GM18873 (cell line): ENCODE data around the gene RASGRP2.

Experiments used
- ATAC-seq: cut with Tn5 transposase; IDR thresholded peaks from one replicate; pipeline ENCODE4 v1.9.1; 2021; ENCODE audit warnings: mild to moderate bottlenecking, moderate library complexity, moderate number of reproducible peaks; ENCODE audit not compliant: unreplicated experiment, low FRiP score

Gene RASGRP2

DNA sequence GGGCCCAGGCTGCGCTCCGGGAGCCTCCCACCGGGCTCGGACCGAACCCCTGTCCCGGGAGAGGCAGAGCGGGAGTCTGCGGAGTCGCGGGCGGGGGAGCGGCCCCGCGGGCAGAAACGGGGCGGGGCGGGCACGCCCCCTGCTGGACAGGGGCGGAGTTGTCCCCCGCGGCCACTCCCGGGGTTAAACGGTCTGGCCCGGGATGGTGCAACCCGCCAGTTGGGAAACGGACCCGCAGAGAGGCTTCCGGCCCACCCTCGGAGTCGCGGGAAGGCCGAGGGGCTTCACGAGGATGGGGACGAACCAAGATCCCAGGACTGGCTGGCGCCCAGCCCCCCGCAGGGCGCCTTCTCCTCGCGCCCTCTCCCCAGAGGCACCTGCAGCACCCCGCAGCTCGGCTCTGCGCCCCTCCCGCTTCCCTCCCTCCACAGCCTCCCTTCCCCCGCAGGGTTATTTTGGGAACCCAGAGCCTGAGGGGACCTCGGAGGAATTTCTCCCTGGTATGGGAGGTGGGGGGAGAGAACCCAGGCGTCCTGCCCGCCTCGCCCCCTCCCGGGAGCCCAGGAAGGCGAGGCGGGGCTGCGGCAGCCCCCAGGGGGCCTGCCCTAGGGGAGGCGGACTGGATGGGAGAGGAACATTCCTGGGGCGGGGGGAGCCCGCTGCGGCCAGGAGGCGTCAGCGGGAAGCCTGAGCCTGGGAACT is 902 bp downstream of the RASGRP2 start:
- no peak for ATAC-seq

DNA sequence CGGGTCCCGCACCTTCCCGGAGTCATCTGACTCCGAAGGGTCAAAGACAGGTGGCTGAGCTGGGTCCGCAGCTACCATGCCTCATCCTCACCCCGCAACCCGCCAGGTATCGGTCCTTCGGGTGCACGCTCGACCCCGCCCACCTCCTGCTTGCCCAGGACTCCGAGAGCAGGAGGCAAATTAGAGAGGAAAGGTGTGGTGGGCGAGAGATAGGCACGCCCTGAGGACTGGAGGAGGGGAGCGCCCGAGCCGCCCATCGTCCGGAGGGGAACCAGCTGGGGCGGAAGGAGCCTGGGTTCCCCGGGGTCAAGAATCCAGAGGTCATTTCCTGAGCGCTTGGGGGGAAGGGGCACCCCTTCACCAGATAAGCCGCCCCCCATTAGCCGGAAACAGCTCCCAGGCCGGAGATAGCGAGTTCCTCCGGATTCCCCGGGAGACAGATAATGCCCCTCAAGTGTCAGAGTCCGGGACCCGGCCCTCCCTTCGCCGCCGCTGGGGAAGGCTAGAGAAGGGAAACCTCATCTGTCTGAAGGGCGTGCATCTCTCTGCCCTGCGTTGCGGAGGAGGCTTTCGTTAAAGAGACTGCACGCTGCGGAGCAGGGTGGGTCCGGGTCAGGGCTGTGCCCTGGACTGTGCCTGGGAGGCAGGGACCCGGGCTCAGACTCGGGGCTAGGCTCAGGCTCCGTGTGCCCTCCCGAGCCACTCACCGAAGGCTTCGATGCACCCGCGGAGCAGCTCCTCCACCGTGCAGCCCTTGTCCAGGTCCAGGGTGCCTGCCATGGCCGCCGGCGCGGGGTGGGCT is 1.7 kb downstream of the RASGRP2 start:
- ATAC-seq, result no peak

DNA sequence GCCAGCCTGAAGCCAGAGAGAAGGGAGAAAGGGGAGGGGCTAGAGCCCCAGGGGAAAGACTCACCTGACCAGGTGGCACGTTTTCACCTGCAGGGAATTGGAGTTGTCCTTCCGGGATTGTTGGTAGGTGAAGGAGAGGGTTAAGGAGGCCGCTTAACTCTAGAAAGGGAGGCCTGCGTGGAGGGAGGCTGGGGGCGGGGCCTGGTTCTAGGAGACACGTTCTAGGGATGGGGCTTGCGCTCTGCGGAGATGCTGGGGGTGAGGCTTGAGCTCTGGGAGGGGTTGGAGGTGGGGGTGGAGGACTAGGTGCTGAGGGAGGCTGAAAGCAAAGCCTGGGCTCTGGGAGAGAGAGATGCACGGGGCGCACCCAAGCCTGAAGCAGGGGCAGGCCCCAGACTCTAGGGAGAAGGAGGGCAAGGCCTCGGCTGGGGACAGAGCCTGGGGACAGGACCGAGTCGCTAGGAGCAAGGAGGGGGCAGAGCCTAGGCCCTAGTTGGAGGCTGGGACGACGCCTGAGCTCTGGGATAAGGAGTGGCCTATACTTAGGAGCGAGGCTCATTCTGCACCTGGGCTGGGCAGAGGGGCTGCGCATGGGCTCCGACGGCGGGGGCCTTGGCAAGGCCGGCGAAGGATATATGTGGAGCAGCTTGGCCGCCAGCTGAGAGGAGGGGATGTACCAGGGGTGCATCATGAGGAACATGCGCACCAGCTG is 2.4 kb downstream of the RASGRP2 start:
- ATAC-seq, result no peak

DNA sequence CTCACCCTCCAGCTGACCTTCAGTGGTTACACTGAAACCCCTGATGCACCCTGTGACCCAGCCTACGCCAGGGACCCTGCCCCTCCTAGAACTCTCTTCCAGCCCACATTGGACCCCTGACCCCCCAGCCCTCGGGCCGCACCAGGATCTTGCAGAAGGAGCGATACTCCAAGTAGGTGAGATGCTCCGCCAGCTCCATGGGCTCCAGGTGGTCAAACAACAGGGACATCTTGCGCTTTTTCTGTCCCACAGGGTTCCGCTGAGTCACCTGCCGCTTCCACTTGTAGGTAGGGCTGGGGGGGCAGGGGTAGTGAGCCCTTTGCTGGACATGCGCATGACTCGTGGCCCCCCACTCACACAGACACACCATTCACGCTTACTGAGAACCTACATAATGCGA is 4.1 kb downstream of the RASGRP2 start:
- ATAC-seq, result no peak

DNA sequence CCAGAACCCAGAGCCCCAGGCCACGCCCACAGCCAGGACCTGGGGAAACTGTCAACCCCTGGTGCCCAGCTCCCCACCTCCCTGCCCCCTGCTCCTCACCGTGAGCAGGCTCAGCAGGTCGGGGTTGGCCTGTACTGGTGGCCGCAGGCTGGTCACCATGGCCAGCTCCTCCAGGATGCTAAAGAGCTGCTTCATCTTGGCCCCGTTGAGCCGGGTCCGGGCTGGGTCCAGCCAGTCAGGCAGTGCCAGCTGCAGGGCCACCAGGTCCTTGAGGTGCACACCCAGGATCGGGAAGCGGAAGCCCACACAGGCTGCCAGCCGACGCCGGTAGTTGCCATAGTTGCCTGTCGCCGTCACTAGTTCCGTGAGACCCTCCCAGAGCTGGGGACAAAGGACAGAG is 7.3 kb downstream of the RASGRP2 start:
- no peak for ATAC-seq

DNA sequence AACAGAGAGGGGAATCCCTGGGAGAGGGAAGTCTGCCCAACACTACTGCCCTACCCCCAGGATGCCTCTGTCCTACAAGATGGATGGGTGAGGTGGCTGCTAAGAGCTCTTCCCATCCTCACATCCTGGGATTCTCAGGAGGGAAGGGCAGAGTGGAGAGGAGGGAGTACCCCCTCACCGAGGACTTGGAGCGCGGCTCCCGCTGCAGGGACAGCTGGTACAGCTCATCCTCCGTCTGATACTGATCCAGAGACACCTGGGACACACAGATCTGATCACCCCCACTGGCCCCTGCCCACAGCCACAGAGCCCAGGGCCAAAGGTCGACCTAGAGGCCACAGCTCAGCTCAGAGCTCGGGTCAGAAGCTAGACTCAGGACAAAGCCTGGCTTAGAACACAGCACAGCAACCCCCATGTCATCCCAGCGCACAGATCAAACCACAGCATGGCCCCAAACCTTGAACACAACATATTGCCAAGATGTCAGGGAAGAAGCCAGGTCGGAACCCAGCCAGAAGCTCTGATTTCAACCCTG is 8.2 kb downstream of the RASGRP2 start:
- no peak for ATAC-seq

DNA sequence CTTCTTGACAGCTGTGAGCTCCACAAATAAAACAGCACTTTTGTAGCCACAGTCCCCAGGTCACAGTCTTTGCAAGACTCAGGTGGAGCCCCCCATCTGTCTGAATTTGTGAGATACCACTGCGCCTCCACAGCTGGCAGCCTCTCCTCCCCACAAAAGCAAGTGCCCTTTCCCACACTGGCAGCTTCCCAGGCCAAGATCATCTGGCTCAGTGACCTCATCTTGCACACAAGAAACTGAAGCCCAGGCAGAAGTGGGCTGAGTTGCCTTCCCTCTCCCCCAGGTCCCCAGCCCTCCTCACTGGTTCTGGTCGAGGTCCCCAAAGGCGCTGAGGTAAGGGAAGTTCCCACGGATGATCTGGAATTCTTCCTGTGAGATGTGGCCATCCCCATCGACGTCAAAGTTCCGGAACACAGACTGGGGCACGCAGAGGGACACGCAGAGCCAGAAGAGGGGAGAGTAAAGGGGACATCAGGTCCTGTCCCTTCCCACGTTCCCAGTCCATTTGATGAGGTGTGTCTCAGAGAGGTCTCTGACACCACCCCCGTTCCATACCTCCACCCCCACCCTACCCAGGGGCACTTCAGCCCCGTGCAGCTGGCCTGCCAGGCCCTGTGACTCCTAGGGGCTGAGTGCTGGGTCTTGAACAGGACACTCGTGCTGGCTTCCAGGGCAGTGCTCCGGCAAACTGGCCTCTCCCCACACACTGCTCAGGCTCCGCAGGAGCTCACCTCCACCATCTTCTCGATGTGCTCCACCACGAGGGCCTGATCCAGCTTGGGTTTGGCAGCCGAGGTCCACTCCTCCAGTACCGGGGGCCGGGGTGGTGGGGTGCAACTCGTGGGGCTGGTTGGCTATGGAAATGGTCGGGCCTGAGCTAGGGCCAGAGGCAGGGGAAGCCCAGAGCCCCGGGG is 8.9 kb downstream of the RASGRP2 start:
- ATAC-seq, result no peak

DNA sequence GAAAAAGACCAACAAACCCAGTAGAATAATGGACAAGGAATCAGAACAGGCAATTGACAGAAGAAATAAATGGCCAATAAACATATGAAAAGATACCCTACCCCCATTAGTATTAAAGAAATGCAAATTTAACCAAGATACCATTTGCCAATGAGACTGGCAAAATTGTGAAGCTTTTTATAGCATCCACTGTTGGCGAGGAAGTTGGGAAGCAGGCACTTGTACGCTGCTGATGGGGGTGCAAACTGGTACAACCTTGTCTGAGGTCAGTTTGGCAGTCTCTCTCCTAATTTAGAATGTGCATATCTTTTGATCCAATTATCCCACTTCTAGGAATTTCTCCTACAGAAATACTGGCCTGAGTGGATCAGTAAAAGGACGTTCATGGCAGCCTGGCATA is 12.3 kb downstream of the RASGRP2 start:
- no peak for ATAC-seq

DNA sequence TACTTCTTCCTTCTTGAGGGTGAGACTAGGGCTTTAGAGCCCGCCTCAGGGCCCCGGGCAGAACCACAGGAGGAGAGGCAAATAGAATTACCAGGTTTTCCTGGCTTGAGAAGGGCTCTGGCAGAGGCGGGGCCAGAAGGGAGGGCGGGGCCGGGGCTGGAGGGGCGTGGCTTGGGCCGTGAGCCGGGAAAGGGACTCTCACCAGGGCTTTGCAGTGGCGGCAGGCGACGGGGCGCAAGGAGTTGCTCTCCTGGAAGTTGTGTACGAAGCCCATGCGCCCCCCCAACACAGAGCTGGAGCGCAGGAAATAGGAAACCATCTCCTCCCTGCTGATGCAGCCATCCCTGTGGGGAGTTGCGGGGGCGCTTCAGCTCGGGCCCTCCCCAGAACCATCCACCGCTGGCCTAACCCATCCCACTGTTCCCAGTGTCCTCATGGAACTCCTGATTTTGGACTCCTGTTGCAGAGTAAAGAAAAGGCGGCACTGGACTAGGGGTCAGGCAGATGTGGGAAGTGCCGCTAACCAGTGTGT is 14.0 kb downstream of the RASGRP2 start:
- ATAC-seq, result no peak

DNA sequence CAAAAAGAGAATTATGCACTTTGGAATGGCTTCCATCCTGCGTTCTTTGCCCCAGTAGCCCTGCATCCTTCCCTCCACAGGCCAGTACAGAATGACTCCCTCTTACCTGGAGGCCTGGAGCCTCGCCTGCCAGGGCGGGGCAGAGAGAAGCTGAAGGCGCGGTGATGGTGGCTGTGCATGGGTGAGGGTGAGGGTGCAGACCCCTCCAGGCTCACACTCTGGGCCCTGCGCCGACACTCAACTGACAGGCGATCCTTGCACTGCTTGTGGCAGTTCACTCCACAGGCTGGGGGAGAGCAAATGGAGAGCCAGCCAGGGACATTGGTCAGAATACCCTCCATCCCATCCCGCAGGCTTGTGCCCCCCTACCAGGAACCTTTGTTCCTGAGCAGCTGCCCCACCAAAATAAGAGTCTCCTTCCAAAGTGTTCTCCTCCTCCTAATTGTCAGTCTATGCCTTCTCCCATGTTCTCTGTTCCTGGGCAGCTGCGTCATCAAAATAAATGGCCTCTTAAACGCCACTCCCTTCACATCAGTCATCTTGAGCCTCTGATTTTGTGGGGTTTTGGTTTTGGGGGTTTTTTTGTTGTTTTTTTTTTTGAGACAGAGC is 15.1 kb downstream of the RASGRP2 start:
- ATAC-seq, result no peak

DNA sequence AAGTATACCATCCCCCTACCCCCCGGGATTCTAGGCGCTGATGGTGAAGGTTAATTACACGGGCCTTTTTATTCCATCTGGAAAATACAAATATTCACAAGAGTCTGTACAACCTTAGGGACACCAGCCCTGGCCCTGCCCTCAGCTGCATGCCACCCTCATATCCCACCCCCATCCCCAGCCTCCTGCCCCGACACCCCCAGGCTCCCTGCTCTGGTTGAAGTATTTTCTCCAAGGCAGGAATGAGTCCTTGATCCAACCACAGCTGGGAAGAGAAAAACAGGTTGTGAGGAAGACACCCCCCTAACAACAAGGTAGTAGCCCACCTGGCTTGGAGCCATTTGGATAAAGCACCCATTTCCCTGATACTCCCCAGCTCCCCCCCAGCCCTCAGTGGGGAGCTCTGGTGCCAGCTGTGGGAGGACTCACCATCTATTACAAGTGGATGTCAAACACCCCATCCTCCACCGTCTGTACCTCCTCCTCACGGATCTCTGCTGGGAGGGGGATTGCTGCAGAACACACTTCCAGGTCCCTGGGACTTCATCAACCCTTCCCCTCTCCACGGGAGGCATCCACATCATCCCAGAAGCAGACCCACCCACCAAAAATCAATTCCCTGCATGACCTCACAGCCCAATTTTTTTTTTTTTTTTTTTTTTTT is 16.9 kb downstream of the RASGRP2 start:
- ATAC-seq, result no peak

DNA sequence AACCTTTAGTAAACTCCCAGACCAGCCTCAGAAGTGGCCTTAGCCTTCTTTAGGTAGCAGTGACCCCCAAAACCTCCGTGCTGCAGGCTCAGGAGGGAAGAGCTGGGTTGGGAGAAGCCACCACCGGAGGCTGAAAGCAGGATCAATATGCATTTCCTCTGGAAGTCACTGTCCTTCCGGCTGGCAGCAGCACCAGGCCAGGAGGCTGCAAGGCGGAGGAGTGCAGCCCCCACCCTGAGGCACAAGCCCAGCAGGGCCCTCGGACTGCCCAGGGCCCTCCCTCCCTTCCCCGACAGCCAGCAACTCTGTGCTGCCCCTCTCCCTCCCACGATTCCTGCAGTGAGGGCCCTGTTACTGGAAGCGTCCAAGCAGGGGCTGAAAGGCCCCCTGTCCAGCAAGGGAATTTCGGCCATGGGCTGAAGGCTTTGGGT is 17.7 kb downstream of the RASGRP2 start:
- ATAC-seq, result no peak

DNA sequence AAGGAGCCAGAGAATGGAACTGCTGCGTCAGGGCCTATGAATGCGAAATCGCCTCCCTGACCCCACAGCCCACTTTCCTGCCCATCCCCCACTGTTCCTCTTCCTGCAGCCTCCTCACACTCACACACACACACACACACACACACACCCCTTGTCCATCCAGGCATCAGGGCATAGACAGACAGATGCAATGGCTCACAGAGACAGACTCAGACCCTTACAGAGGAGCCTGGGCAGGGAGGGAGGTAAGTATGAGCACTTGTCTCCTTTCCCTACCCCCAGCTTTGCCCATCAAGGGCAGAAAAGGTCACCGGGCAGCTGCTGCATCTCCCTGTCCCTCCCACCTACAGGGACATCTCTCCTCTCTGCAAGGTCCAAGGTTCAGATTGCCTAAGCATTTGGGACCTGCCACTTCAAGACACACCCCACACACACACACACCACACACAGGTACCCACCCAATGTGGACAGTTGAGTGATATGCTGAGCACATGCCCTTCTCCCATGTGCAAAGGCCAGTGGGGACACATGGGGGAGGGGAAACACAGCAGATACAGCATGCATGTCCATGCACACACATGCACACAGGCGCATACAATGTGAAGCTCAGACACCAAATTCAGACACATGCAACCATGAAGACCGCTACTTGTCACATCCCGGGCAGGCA is 18.9 kb downstream of the RASGRP2 start:
- no peak for ATAC-seq

DNA sequence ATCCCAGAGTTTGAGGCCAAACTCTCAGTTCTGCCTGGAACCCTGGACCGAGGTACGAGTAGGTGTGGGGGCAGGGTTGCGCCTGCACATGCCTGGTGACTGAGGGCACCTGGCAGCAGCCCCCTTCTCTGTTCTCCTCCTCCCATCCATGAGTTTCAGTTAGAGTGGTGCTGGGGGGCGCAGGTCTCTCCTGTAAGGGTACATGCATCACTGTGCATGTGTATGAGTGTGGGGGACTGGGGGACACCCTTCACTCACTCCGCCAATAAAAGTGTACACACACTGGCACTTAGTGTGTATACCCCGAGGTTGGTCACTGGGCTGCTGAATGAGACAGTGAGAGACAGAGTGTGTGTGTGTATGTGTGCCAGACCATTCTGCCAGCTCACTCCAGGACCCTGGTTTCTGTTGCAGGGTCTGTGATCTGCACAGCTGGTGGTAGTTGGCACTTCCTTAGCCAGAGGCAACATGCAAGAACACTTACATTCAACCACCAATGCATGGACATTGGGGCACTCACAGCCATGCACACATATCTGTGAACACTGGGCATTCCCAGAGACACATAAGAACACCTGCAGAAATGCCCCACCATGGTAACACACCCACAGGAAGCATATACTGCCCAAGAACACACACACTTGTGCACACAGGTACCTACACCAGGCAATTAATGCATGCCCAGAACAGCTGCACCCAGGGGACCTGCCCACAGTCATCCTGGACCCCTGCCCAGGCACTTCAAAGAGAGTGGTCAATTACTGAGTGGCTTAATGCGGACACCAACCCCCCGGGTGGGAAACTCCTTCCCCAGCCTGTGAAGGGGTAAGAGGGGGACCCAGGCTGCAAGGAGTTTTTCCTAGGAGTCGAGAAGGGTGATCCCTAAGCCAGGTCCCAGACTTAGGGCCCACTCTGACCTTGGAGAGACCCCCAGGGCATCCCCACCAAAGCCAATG is 19.8 kb downstream of the RASGRP2 start:
- ATAC-seq, result no peak

DNA sequence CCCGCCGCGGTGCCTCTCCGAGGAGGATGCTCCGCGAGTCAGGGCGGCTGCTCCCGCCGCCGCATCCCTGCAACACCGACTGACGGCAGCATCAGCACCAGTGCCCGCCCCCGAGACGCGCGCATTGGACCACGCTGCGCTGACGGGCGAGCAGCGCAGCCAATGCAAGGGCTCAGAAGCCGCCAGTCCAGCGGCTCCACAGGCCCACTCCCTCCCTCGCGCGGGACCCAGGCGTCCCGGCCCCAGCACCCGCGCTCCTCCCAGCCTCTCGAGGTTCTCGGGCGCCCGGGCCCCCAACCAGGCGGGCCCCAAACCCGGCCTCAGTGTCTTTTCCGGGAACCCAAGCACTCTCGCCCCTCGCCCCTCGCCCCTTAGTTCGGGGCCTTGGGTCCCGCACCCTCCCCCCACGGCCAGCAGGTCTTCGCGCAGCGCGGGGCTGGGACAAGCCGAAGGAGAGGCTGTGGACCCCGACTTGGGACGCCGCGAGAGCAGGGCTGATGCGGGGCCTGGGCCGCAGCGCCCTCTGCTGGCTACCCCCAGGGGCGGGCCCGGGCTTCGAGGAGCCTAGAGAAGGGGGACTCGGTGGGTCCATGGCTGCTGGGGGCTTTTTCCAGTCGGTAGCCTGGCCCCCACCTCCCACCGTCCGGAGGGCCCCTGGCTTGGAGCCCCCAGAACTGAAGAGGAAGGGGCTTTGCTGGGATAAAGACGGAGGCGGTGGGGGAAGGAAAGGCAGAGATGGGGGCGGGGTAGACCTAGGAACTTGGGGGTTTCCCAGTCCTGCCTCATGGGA is 20.6 kb downstream of the RASGRP2 start, which contains the start of gene NRXN2:
Gene NRXN2 (minus strand): TSS at position 81 of the 790 bp plus-strand sequence. CDS start 9,498 bp downstream, outside the sequence.
- ATAC-seq, result no peak
